ENCODE results near the gene SNRPD1. TPM values are rescaled to one million over a fixed set of nuclear protein-coding genes. Genes with fewer than 3 reads are reported as not detected.
"Not testable (repeated sequence)": the region's sequence is repeated elsewhere in the genome, so short reads cannot be mapped to it uniquely, and the experiment has no call there.

Gene SNRPD1
- 10 to 100 TPM; 74.6 to 75.1 TPM for total RNA-seq

DNA sequence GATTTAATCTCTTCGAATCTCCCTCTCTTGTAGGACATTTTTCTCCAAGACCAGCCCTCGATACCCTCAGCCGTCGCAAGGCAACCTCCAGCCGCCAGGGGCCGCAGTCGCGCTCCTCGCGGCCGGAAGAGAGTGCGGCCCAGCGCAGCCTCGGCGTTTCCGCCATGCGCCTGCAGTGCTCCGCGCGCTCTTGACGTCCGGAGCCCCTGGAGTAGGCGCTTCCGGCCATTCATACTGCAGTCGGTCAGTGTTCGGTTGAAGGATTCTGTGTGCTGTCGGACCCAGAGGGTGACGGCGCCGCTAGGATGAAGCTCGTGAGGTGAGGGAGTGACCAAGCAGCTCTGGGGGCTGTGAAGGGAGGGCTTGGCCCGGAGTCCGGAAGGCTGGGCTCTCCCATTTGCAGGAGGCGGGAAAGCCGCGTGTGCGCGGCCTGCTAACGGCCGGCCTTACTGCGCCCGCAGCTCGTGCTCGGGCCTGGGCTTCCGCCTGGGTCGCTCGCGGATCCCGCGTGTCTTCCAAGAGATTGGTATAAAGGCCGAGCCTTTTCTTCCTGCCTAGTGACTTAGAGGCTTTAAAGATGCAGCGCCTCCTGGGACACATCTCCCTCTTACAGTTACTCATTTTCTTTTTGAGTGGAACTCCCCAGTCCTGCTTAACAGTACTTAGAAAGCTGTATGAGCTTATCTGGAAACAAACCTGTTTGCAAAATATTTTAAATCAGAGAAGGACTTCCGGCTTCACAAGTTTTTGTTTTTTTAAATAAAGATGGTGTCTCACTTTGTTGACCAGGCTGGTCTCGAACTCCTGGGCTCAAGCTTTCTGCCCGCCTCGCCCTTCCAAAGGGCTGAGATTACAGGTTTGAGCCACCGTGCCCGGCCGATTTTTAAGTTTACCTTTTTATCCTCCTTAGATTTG, at the start of gene SNRPD1:
TSS of gene SNRPD1 (plus strand) at position 190 of the 915 bp plus-strand sequence. CDS start at position 306, 116 bp downstream.
- peak; percentile 96 for DNase-seq
- ATAC-seq (ENCODE audit: low read depth) = peak; percentile 97
- H3K27ac Mint-ChIP-seq = peak within 1 kb of the TSS; percentile 100
- H3K27me3 Mint-ChIP-seq = no peaks in the 10 kb centered on the region
- H3K9me3 Mint-ChIP-seq = no peaks in the 10 kb centered on the region
- H3K4me3 Mint-ChIP-seq = peak within 1 kb of the TSS; percentile 100
- POLR2A ChIA-PET = interaction anchor here (0.7 to 7.4 kb wide), 8 partner anchors 11 to 1124 kb away, joined by 3 to 95 read pairs (median 8); partner anchors contain the start of genes ABHD3, ESCO1 and MIB1
- peaks cover 25% of the 10 kb centered on the region for H3K4me1 Mint-ChIP-seq
- H3K36me3 Mint-ChIP-seq = peaks cover 21% of the 10 kb centered on the region

DNA sequence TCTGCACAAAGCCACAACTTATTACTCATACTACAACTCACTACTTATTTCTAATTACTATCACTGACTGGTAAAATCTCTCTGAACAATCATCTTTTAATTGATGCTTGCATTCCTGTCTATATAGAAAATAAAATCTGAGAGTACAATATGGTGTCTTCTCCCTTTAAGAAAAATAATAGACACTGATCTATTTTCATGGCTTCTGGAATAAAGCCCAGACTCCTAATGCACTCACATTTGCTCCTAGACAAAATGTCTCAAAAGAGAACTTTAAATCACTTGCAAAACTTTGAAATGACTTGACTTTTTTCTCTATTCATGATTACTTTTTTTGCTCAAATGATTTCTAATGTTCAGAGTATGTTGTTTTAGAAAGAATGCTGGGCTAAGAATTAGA, 40.3 kb upstream of the SNRPD1 start:
- peaks cover 40% of the 10 kb centered on the region for H3K36me3 Mint-ChIP-seq
- DNase-seq = no peak
- POLR2A ChIA-PET = no interaction called here
- peaks cover 1% of the 10 kb centered on the region for H3K4me1 Mint-ChIP-seq
- no peak for ATAC-seq (ENCODE audit: low read depth)
- no peaks in the 10 kb centered on the region for H3K27me3 Mint-ChIP-seq
- no peak overlapping the region for H3K4me3 Mint-ChIP-seq
- no peak overlapping the region for H3K27ac Mint-ChIP-seq
- H3K9me3 Mint-ChIP-seq = no peaks in the 10 kb centered on the region

GRCh38 chr18:21575656-21576055, 36.5 kb upstream of the SNRPD1 start:
- peaks cover 42% of the 10 kb centered on the region for H3K36me3 Mint-ChIP-seq
- DNase-seq = no peak

DNA sequence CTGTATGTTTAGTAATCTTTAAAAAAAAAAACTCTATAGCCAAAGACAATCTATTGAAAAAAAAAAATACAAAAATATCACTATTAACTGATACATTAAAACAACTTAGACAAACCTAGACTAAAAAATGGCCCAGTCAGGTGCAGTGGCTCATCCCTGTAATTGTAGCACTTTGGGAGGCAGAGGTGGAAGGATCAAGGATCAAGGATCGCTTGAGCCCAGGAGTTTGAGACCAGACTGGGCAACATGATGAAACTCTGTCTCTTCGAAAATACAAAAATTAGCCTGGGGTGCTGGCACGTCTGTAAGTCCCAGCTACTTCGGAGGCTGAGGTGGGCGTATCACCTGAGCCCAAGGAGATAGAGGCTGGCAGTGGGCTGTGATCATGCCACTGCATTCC, 27.7 kb upstream of the SNRPD1 start:
- POLR2A ChIA-PET = no interaction called here
- H3K9me3 Mint-ChIP-seq = no peaks in the 10 kb centered on the region
- no peak overlapping the region for H3K27ac Mint-ChIP-seq
- no peak for ATAC-seq (ENCODE audit: low read depth)
- H3K4me1 Mint-ChIP-seq = peaks cover 4% of the 10 kb centered on the region
- peaks cover 22% of the 10 kb centered on the region for H3K36me3 Mint-ChIP-seq
- no peak overlapping the region for H3K4me3 Mint-ChIP-seq
- no peaks in the 10 kb centered on the region for H3K27me3 Mint-ChIP-seq
- no peak for DNase-seq

More at GRCh38 chr18:21575656-21576055, 36.5 kb upstream of the SNRPD1 start:
- no peaks in the 10 kb centered on the region for H3K9me3 Mint-ChIP-seq
- POLR2A ChIA-PET = no interaction called here
- H3K4me3 Mint-ChIP-seq = no peak overlapping the region
- no peak overlapping the region for H3K27ac Mint-ChIP-seq
- no peak for ATAC-seq (ENCODE audit: low read depth)
- peaks cover 5% of the 10 kb centered on the region for H3K4me1 Mint-ChIP-seq
- H3K27me3 Mint-ChIP-seq = no peaks in the 10 kb centered on the region

GRCh38 chr18:21592361-21592760, 19.8 kb upstream of the SNRPD1 start:
- peaks cover 13% of the 10 kb centered on the region for H3K4me1 Mint-ChIP-seq
- DNase-seq; POLR2A ChIA-PET; ATAC-seq (ENCODE audit: low read depth); H3K9me3 Mint-ChIP-seq; H3K27ac Mint-ChIP-seq; H3K27me3 Mint-ChIP-seq; H3K4me3 Mint-ChIP-seq: not testable (repeated sequence)
- H3K36me3 Mint-ChIP-seq = peaks cover 37% of the 10 kb centered on the region

GRCh38 chr18:21593540-21594257, 18.4 kb upstream of the SNRPD1 start:
- DNase-seq = no peak
- POLR2A ChIA-PET = no interaction called here
- peaks cover 19% of the 10 kb centered on the region for H3K4me1 Mint-ChIP-seq
- H3K27ac Mint-ChIP-seq = no peak overlapping the region
- no peak overlapping the region for H3K4me3 Mint-ChIP-seq
- peaks cover 5% of the 10 kb centered on the region for H3K9me3 Mint-ChIP-seq
- no peaks in the 10 kb centered on the region for H3K27me3 Mint-ChIP-seq
- ATAC-seq (ENCODE audit: low read depth) = no peak
- peaks cover 28% of the 10 kb centered on the region for H3K36me3 Mint-ChIP-seq

DNA sequence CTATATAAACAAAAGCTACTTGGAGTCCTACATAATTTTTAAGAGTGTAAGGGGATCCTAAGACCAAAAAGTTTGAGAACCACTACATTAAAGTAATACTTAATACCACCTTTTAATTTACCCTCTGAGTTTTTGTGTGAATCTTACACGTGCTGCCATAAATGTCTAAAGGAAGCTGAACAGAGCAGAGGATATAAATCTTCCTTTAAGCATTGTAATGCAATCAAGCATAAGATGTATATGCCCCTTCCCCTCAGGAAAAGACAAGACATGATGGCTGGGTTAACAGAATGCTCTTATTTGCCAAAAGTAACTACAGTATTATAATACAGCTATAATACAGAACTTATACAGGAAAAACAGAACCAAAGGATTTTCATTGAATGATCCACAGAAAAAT, 14.5 kb upstream of the SNRPD1 start:
- ATAC-seq (ENCODE audit: low read depth) = no peak
- H3K27ac Mint-ChIP-seq = no peak overlapping the region
- H3K9me3 Mint-ChIP-seq = peaks cover 2% of the 10 kb centered on the region
- DNase-seq = no peak
- H3K4me3 Mint-ChIP-seq = peak overlapping the region; percentile 32
- H3K27me3 Mint-ChIP-seq = no peaks in the 10 kb centered on the region
- H3K4me1 Mint-ChIP-seq = peaks cover 22% of the 10 kb centered on the region
- peaks cover 14% of the 10 kb centered on the region for H3K36me3 Mint-ChIP-seq
- POLR2A ChIA-PET = no interaction called here

DNA sequence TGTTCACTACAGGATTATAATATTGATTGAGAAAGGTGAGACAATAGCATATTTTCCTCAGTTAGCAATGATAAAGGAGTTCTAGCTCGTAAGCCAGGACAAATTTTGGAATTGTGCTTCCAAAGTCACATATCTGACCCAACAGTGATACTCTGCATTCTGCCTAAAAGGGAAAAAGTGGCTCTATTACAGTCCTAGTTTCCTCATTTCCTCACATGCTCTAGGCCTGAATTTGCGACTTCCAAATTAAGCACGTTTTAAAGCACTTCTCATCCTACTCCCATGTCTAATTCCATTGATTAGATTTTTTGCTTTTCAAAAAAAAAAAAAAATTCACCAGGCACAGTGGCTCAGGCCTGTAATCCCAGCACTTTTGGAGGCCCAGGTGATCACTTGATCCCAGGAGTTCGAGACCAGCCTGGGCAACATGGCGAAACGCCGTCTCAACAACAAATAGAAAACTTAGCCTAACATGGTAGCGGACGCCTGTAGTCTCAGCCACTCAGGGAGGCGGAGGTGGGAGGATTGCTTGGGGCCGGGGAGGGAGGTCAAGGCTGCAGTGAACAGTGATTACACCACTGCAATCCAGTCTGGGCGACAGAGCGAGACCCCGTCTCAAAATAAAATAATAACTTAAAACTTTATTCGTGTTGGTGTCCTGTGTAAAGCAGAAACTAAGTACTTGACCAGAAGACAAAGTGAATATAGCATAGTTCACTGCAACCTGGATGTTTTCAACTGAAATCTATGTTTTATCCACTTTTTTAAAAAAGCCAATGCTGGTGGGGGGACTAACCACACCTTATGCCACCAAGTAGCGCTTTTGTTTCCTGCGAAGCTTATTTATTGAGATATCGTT, 13.2 kb upstream of the SNRPD1 start:
- Mint-ChIP-seq H3K4me3 (peak overlapping the region; percentile 97), H3K27me3 (no peaks in the 10 kb centered on the region), H3K4me1 (peaks cover 20% of the 10 kb centered on the region), H3K27ac (peak overlapping the region; percentile 97), H3K36me3 (peaks cover 7% of the 10 kb centered on the region), H3K9me3 (no peaks in the 10 kb centered on the region)
- DNase-seq = no peak
- no peak for ATAC-seq (ENCODE audit: low read depth)
- POLR2A ChIA-PET = interaction anchor here (1.1 to 4.5 kb wide), 4 partner anchors 12 to 1905 kb away, joined by 3 to 95 read pairs (median 12); partner anchors contain the start of genes ABHD3, MIB1 and SNRPD1

GRCh38 chr18:21599585-21600525, 12.3 kb upstream of the SNRPD1 start:
- peaks cover 19% of the 10 kb centered on the region for H3K4me1 Mint-ChIP-seq
- POLR2A ChIA-PET = interaction anchor here (0.6 to 4.5 kb wide), 21 partner anchors 10 to 1904 kb away, joined by 3 to 95 read pairs (median 4); partner anchors contain the start of genes ABHD3, MIB1, ROCK1 and SNRPD1

DNA sequence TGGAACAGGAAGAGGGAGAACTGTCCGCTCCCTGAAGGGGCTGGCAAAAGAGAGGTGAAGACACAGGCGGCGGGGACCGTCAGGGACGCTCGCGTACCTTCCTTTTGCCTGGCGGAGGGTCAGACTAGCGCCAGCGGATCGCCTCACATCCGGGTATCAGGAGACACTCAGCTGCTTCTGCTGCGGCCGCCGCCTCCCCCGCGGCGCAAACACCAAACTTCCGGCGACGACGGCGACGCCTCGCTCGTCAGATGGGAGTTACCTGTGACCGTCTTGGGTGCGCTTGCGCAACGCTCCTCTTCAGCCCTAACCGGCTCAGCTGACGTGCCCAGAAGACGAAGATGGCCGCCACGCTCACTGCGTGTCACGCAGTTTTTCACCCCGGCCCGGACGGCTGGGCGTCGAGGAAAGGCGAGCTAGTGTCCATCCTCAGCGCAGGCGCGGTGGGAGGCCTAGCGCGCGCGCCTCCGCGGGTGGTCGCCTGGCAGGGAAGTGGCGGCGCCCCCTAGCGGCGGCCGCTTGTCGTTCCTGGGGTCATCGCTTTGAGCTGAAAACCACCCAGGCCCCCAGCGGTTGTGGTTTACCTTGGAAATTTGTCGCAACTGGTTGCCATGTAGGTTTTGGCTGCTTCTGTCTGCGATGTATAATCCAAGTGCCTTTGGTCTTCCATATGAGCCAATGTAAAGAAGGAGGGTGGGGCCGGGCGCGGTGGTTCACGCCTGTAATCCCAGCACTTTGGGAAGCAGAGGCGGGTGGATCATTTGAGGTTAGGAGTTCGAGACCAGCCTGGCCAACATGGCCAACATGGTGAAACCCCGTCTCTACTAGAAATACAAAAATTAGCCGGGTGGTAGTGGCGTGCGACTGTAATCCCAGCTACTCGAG, 11.3 kb upstream of the SNRPD1 start, which contains the start of gene ESCO1:
TSS of gene ESCO1 (minus strand) at position 179 of the 885 bp plus-strand sequence. CDS start 25,861 bp downstream, outside the sequence.
- no peaks in the 10 kb centered on the region for H3K27me3 Mint-ChIP-seq
- H3K9me3 Mint-ChIP-seq = no peaks in the 10 kb centered on the region
- H3K4me3 Mint-ChIP-seq = peak within 1 kb of the TSS; percentile 97
- POLR2A ChIA-PET = interaction anchor here (0.6 to 4.5 kb wide), 21 partner anchors 10 to 1903 kb away, joined by 3 to 95 read pairs (median 4); partner anchors contain the start of genes ABHD3, MIB1, ROCK1 and SNRPD1
- H3K36me3 Mint-ChIP-seq = peaks cover 2% of the 10 kb centered on the region
- peak within 1 kb of the TSS; percentile 97 for H3K27ac Mint-ChIP-seq
- peaks cover 19% of the 10 kb centered on the region for H3K4me1 Mint-ChIP-seq
- ATAC-seq (ENCODE audit: low read depth) (peak; percentile 93), DNase-seq (peak; percentile 94)

More at GRCh38 chr18:21599585-21600525, 12.3 kb upstream of the SNRPD1 start:
- DNase-seq = peak; percentile 35
- H3K9me3 Mint-ChIP-seq = no peaks in the 10 kb centered on the region
- H3K36me3 Mint-ChIP-seq = peaks cover 2% of the 10 kb centered on the region
- H3K4me3 Mint-ChIP-seq = peak overlapping the region; percentile 97
- ATAC-seq (ENCODE audit: low read depth) = peak; percentile 63
- no peaks in the 10 kb centered on the region for H3K27me3 Mint-ChIP-seq
- H3K27ac Mint-ChIP-seq = peak overlapping the region; percentile 97

GRCh38 chr18:21602299-21602587, 9.9 kb upstream of the SNRPD1 start:
- H3K4me3 Mint-ChIP-seq = peak overlapping the region; percentile 16
- peaks cover 15% of the 10 kb centered on the region for H3K4me1 Mint-ChIP-seq
- DNase-seq = no peak
- no peaks in the 10 kb centered on the region for H3K9me3 Mint-ChIP-seq
- POLR2A ChIA-PET = interaction anchor here (4.5 kb wide), 1 partner anchor 9 kb away, joined by 95 read pairs; the partner anchor contains the start of gene SNRPD1
- peaks cover 2% of the 10 kb centered on the region for H3K36me3 Mint-ChIP-seq
- no peak for ATAC-seq (ENCODE audit: low read depth)
- no peaks in the 10 kb centered on the region for H3K27me3 Mint-ChIP-seq
- no peak overlapping the region for H3K27ac Mint-ChIP-seq

All from activated naive CD8-positive, alpha-beta T cell treated with anti-CD3 and anti-CD28 coated beads, Interleukin-2, amount 10 ng/mL, durations not matched to agents 7 days and 5 days (primary cell).